Astrocyte (in vitro differentiated cells and primary cell): ENCODE measurements around the gene NKIRAS2. TPM values are rescaled to one million over a fixed set of nuclear protein-coding genes. Genes with fewer than 3 reads are reported as not detected.

ENCODE experiments used
- DNase-seq: peaks from one replicate; pipeline ENCODE4 v3.0.0-alpha.2; 2010; ENCODE audit warnings: low read depth
- FAIRE-seq: peaks from 2 replicates; lab custom pipeline; 2011; peaks lifted over from hg19 to GRCh38; lab: Jason Lieb, UNC
- H2AFZ ChIP-seq: 2 replicates; pipeline ENCODE4 v1.6.0; 2012; ENCODE audit warnings: low read depth, low read length, inconsistent platforms
- H3K27ac ChIP-seq: 2 replicates; pipeline ENCODE4 v1.5.1; 2011; ENCODE audit warnings: low read depth, low read length, inconsistent platforms
- H3K27me3 ChIP-seq: 2 replicates; pipeline ENCODE4 v1.6.0; 2011; ENCODE audit warnings: low read length, inconsistent platforms; ENCODE audit not compliant: insufficient read depth
- H3K36me3 ChIP-seq: 2 replicates; pipeline ENCODE4 v1.5.1; 2011; ENCODE audit warnings: low read length, inconsistent platforms; ENCODE audit not compliant: insufficient read depth
- H3K4me1 ChIP-seq: 2 replicates; pipeline ENCODE4 v1.5.1; 2011; ENCODE audit warnings: low read length, inconsistent platforms; ENCODE audit not compliant: insufficient read depth
- H3K4me2 ChIP-seq: 2 replicates; pipeline ENCODE4 v1.6.0; 2012; ENCODE audit warnings: low read length, inconsistent platforms
- H3K4me3 ChIP-seq: 2 replicates; pipeline ENCODE4 v1.5.1; 2011; ENCODE audit warnings: low read depth, mild to moderate bottlenecking, low read length, inconsistent platforms; ENCODE audit not compliant: insufficient read depth
- H3K79me2 ChIP-seq: 2 replicates; pipeline ENCODE4 v1.6.0; 2012; ENCODE audit warnings: mild to moderate bottlenecking, low read length, inconsistent platforms; ENCODE audit not compliant: insufficient read depth
- H3K9ac ChIP-seq: 2 replicates; pipeline ENCODE4 v1.6.0; 2012; ENCODE audit warnings: mild to moderate bottlenecking, low read length, inconsistent platforms
- H3K9me3 ChIP-seq: 2 replicates; pipeline ENCODE4 v1.5.1; 2012; ENCODE audit warnings: low read depth, mild to moderate bottlenecking, low read length, inconsistent platforms; ENCODE audit not compliant: insufficient read depth
- H4K20me1 ChIP-seq: 2 replicates; pipeline ENCODE4 v1.6.0; 2012; ENCODE audit warnings: low read length, inconsistent platforms; ENCODE audit not compliant: insufficient read depth
- H3K27ac Mint-ChIP-seq: one replicate; pipeline ENCODE4 v1.8.0; 2021; ENCODE audit warnings: mild to moderate bottlenecking, mixed read lengths; ENCODE audit not compliant: unreplicated experiment
- H3K27me3 Mint-ChIP-seq: one replicate; pipeline ENCODE4 v1.8.0; 2021; ENCODE audit warnings: low read depth, mixed read lengths; ENCODE audit not compliant: unreplicated experiment
- H3K36me3 Mint-ChIP-seq: one replicate; pipeline ENCODE4 v1.8.0; 2021; ENCODE audit warnings: low read depth, mixed read lengths; ENCODE audit not compliant: unreplicated experiment
- H3K4me1 Mint-ChIP-seq: one replicate; pipeline ENCODE4 v1.8.0; 2021; ENCODE audit warnings: low read depth, mixed read lengths; ENCODE audit not compliant: unreplicated experiment
- H3K4me3 Mint-ChIP-seq: one replicate; pipeline ENCODE4 v1.8.0; 2021; ENCODE audit warnings: mild to moderate bottlenecking, moderate library complexity, mixed read lengths; ENCODE audit not compliant: unreplicated experiment
- H3K9me3 Mint-ChIP-seq: one replicate; pipeline ENCODE4 v1.8.0; 2021; ENCODE audit warnings: mild to moderate bottlenecking, mixed read lengths; ENCODE audit not compliant: unreplicated experiment
- CTCF ChIP-seq: IDR thresholded peaks from 2 replicates; pipeline ENCODE4 v1.5.1; 2011; ENCODE audit warnings: low read depth, mild to moderate bottlenecking, inconsistent platforms, low read length, moderate library complexity; ENCODE audit not compliant: insufficient read depth
- EZH2 ChIP-seq: IDR thresholded peaks from 2 replicates; pipeline ENCODE4 v1.6.1; 2012; ENCODE audit warnings: mild to moderate bottlenecking, low read length, inconsistent platforms; ENCODE audit not compliant: insufficient read depth
- total RNA-seq: library from RNA; stranded (reverse); gene quantifications from 2 replicates; pipeline ENCODE4 v1.2.1, GENCODE V29; 2021

Gene NKIRAS2
- total RNA-seq, 1 donor from 2014 or later, result 60.5 TPM

- Histone ChIP-seq H2AFZ (peak overlapping the region; percentile 34), H3K4me2 (peak overlapping the region; percentile 41), H3K4me1 (no peaks in the 10 kb centered on the region), H3K79me2 (no peaks in the 10 kb centered on the region), H3K27ac (no peak overlapping the region), H3K9me3 (no peaks in the 10 kb centered on the region), H4K20me1 (no peaks in the 10 kb centered on the region), H3K4me3 (no peak overlapping the region), H3K27me3 (peaks cover 3% of the 10 kb centered on the region), H3K9ac (no peak overlapping the region), H3K36me3 (no peaks in the 10 kb centered on the region)
- Mint-ChIP-seq H3K27ac (no peak overlapping the region), H3K36me3 (no peaks in the 10 kb centered on the region), H3K9me3 (no peaks in the 10 kb centered on the region), H3K4me3 (no peak overlapping the region), H3K4me1 (peaks cover 5% of the 10 kb centered on the region), H3K27me3 (peaks cover 6% of the 10 kb centered on the region)
- DNase-seq (no peak), FAIRE-seq (no peak)
- TF ChIP-seq EZH2 (no peak), CTCF (no peak)
These were observed 20.2 kb downstream of the NKIRAS2 start for GRCh38 chr17:42039794-42040763.

- no peak overlapping the region for H3K4me2 ChIP-seq
- H4K20me1 ChIP-seq, result no peaks in the 10 kb centered on the region
- no peak for DNase-seq
- no peaks in the 10 kb centered on the region for H3K4me1 ChIP-seq
- H3K27ac ChIP-seq, result no peak overlapping the region
- no peak overlapping the region for H3K4me3 ChIP-seq
- peaks cover 3% of the 10 kb centered on the region for H3K27me3 ChIP-seq
- no peaks in the 10 kb centered on the region for H3K36me3 Mint-ChIP-seq
- TF ChIP-seq CTCF, result no peak
- H2AFZ ChIP-seq, result no peak overlapping the region
- no peaks in the 10 kb centered on the region for H3K79me2 ChIP-seq
- peaks cover 13% of the 10 kb centered on the region for H3K27me3 Mint-ChIP-seq
- no peak for FAIRE-seq
- no peaks in the 10 kb centered on the region for H3K9me3 Mint-ChIP-seq
- peaks cover 6% of the 10 kb centered on the region for H3K4me1 Mint-ChIP-seq
- H3K27ac Mint-ChIP-seq, result no peak overlapping the region
- no peak overlapping the region for H3K4me3 Mint-ChIP-seq
- no peak overlapping the region for H3K9ac ChIP-seq
- H3K9me3 ChIP-seq, result no peaks in the 10 kb centered on the region
- H3K36me3 ChIP-seq, result no peaks in the 10 kb centered on the region
These were observed 20.9 kb downstream of the NKIRAS2 start for GRCh38 chr17:42040818-42041217.

- no peak overlapping the region for H3K4me2 ChIP-seq
- TF ChIP-seq CTCF (no peak), EZH2 (no peak)
- H3K27ac Mint-ChIP-seq, result no peak overlapping the region
- no peak overlapping the region for H3K4me3 Mint-ChIP-seq
- no peaks in the 10 kb centered on the region for H4K20me1 ChIP-seq
- no peak overlapping the region for H3K9ac ChIP-seq
- FAIRE-seq, result no peak
- H3K27me3 ChIP-seq, result peaks cover 3% of the 10 kb centered on the region
- H3K36me3 Mint-ChIP-seq, result no peaks in the 10 kb centered on the region
- H2AFZ ChIP-seq, result no peak overlapping the region
- no peaks in the 10 kb centered on the region for H3K79me2 ChIP-seq
- no peaks in the 10 kb centered on the region for H3K36me3 ChIP-seq
- peaks cover 13% of the 10 kb centered on the region for H3K27me3 Mint-ChIP-seq
- no peaks in the 10 kb centered on the region for H3K9me3 ChIP-seq
- H3K4me1 Mint-ChIP-seq, result peaks cover 6% of the 10 kb centered on the region
- DNase-seq, result no peak
- no peaks in the 10 kb centered on the region for H3K4me1 ChIP-seq
- no peak overlapping the region for H3K27ac ChIP-seq
- H3K4me3 ChIP-seq, result no peak overlapping the region
- no peaks in the 10 kb centered on the region for H3K9me3 Mint-ChIP-seq
These were observed 21.7 kb downstream of the NKIRAS2 start for GRCh38 chr17:42041619-42042018.
